Astrocyte (in vitro differentiated cells and primary cell): ENCODE measurements around the gene RBFA.

Experiments
- CTCF ChIP-seq: IDR thresholded peaks from 2 replicates; pipeline ENCODE4 v1.5.1; 2011; ENCODE audit warnings: low read depth, mild to moderate bottlenecking, inconsistent platforms, low read length, moderate library complexity; ENCODE audit not compliant: insufficient read depth
- EZH2 ChIP-seq: IDR thresholded peaks from 2 replicates; pipeline ENCODE4 v1.6.1; 2012; ENCODE audit warnings: mild to moderate bottlenecking, low read length, inconsistent platforms; ENCODE audit not compliant: insufficient read depth

DNA sequence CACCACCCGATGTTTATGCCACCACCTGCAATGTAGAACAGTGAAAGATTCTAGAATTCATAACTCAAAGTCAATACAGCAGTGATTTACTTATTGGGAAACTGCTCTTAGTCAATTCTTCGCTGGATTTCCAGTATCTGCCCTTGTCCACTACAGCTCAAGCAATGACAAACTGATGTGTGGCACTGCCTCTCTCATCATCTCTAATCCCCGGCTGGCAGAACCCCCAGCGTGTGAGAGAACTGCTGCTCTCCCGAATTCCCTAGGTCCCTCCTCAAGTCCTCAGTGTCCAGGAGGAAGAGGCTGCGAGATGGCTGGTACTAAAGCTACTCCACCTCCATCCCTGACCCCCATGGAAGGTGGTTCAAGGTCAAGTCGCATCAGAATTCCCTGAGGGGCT, 47.5 kb upstream of the RBFA start:
- TF ChIP-seq EZH2, result no peak
- TF ChIP-seq CTCF, result no peak
